Amniotic stem cell (primary cell): ENCODE measurements around the gene EFCAB12.
A peak's percentile ranks its signal among the peaks of the same experiment; 100 is the strongest.
"Not testable (repeated sequence)": the region's sequence is repeated elsewhere in the genome, so short reads cannot be mapped to it uniquely, and the experiment has no call there.

Experiments
- DNase-seq: peaks from one replicate; lab custom pipeline; 2025; lab: John Stamatoyannopoulos, UW

Gene EFCAB12

DNA sequence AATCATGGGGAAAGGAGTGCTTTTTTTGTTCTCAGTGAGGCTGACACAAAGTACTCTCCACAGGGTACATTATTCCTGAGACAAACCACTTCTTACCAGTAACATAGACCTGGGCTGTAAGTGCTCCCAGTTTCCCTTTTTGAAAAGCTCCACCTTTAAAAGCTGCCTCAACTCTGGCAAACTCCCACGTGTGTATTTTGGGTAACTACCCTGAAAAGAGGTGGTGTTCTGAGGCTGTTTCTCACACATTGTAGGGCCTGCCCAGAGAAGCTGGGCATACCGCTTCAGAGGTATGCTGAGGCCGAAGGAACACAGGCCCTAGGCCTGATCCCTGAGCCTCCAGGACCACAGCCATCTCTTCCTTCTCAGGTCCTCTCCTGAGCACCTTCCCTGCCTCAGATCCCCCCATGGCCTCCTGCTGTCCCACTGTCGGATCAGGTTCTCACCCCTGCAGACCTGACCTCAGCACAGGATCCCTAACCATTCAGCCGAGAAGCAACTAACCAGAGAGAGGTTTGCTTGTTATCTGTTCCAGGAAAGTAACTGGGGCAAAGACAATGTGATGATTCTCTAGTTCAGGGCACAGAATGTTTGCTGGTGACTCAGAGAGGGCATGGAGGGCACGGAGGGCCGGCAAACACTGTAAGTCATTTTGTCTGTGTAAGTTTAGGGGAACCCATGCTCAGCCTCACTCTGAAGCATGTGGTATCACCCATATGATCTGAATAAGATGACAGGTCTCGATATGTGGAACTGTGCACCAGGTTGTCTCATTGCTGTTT, 36.1 kb downstream of the EFCAB12 start:
- DNase-seq: not testable (repeated sequence)

DNA sequence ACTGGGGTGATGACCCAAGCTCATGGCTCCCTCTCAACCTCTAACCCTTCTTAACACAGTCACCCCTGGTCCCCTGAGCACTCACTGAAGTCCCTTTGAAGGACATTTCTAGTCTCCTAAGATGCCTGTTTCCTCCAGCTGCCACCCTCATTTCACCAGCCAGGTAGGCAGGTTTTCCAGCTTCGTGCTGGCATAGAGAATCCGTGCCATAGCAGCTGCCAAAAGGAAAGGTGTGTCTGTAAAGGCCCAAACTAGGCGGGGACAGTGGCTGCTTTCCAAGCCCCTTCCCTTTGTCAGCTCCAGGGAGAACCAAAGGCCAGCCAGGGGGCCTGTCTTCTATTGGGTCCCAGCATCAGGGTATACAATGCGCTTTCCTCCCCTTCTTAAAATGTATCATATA, 36.9 kb downstream of the EFCAB12 start:
- DNase-seq: not testable (repeated sequence)

DNA sequence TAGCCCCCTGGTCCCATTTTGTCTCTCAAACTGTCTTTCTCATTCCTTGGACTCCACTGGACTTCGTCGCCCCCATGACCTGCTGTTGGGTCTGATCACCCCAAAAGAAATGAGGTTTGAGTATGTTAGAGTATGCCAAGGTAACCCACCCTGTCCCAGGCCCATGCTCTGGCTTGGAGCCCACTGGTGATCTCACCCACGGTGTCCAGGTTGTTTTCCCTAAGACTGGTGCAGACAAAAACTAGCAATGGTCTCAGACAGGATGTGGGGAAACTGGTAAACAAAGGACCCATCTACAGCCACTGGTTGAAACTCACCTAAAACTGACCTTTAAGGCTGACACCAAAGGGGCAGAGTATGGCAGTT, 38.9 kb downstream of the EFCAB12 start:
- DNase-seq: no peak

DNA sequence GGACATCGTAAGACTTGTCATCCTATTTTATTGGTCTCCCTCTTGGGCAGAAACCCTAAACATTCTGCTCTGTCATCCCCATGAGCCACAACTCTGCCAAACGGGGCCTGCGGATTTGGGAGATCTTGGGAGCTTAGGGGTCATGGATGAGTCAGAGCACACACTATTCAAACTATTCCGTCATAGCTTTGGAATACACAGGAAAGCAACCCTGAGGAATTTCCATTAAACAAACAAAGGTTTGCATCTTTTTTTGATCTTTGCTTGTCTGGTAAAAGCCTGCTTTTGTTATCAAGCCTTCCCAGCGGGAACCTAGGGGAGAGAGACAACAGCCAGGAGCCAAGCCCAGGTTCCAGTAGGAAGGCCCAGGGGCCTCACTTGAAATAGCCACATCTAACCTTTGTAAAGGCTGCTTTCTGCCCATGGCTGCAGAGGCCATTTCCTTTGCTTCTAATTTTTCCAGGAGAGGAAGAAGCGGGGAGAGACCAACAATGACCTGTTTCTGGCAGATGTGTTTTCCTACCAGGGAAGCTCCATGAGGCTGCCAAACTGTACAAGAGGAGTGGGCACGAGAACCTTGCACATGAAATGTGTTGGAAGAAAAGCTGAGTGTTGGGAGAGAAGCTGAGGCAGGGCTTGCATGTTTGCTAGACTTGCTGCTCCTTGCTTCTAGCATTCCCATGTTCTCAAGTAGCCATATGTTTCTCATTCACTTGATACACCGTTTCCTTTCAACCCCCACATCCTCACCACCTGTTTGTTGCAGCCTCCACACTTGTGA, 39.5 kb downstream of the EFCAB12 start:
- peak; percentile 8 for DNase-seq

DNA sequence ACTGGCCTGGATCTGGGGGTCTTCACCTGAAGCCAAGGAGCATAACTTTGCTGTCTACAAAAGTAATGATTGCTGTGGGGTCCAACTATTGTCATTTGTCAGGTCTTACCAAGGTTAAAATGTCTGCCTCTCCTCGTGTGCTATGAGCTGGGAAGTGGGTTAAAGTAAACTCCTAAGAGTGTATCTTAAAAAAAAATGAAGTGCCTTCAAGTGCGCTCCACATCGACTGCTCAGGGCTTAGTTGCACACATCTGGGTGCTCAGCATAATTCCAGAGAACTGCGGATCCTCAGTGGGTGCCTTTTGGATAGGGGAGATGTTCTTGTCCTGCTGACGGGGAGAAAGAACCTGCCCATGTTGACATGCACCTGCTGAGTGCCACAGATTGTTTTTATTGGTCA, 40.9 kb downstream of the EFCAB12 start:
- DNase-seq: no peak

DNA sequence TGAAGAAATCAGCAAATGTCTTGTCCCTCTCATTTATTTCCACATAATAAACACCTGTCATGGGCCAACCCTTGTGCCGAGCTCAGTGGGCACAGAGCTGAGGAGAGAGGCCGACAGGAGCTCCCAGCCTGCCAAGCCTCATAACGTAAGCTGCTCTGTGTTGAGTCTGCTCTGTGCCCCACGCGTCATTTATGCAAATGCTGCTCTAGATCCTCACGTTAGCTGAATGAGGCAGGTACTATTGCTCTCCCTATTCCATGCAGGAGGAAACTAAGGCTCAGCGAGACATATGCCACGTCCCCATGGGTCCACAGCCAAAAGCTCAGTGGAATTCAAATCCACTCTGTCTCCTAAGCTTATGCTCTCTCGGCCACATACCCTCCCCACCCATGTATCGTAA, 41.5 kb downstream of the EFCAB12 start:
- DNase-seq: no peak

DNA sequence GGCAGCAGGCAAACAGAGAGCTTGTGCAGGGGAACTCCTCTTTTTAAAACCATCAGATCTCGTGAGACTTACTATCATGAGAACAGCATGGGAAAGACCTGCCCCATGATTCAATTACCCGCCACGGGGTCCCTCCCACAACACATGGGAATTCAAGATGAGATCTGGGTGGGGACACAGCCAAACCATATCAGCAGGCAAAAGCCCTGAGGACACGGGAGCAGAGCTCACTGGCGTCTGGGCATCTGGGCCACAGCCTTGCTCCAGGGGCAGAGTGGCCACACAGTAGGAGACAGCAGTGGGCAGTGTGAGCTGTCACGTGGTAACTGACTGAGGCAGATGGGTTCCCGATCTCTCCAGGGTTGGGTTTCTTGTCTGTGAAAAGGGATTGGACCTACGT, 42.9 kb downstream of the EFCAB12 start:
- DNase-seq: not testable (repeated sequence)

DNA sequence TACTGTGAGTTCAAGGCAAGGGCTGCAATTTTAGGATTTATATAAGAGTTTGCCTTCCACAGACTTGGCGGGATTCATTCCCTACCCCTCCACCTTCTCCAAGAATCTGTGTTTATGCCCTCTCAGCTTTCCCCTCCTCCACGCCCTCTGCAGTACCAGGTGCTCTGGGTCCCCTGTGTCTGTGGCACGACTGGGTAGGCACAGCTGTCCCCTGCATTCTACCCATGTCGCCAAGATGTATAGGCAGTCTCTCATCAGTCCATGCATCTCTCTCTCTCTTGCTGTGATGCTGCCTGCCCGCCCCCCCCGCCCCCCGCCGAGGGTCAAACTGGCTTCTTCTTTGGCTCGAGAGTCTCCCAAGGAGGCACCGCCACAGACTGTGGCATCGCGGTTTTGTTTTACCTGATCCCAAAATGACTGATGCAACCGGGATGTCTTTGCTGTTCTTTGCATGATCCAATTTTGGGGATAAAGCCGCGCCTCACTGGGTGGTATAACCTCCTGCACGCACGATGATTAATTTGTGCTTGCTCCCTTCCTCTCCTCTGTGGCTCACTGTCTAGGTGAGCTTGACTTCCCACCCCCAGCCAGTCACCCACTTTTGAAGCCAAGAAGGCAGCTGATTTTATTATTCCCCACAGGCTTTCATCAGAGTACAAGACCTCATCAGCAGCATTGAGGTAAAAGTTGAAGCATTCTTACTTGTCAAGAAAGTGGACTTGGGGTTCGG, 43.7 kb downstream of the EFCAB12 start:
- no peak for DNase-seq

DNA sequence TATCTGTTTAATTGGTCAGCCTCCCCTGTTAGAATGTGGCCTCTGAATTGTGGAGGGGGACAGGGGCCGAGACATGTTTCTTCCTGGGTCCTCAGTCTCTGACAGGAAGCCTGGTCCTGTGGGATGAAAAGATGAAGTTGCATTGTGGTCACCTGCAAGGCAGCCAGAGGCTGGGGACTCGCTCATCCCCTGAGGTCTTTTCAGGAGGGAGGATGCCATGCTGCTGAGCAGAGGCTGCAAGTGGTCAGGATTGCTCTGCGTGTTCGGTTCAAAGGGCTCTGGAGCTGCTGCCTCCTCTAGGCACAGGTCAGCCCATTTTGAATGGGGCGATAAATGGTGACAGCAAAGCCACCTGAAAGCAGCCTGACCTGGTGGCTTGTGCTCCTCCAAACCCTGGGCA, 44.3 kb downstream of the EFCAB12 start:
- not testable (repeated sequence) for DNase-seq

DNA sequence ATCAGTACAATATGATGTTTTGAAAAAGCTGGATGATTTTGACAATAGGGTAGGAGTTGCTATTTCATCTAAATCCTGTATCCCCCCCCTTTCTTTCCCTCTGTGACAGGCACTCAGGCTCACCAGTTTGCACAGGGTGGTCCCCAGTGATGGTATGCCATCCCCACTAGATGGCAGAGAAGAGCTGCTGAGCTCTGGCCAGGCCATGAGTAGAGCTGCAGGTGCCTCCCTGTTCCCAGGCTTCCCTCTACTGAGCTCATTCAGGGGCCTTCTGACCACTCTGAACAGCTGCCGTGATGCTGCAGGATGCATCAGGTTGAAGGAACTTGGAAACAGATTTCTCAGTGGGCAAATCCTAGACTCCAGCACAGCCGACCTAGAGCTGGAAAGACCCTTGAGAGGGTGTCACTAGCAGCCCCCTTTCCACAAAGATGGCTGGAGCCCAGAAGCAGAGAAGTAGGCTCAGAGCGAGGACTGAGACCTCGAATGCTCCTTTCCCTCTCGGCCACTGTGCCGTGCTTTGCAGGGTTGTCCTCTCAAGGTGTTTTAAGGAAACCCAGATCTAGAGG, 45.1 kb downstream of the EFCAB12 start:
- DNase-seq: peak; percentile 8

DNA sequence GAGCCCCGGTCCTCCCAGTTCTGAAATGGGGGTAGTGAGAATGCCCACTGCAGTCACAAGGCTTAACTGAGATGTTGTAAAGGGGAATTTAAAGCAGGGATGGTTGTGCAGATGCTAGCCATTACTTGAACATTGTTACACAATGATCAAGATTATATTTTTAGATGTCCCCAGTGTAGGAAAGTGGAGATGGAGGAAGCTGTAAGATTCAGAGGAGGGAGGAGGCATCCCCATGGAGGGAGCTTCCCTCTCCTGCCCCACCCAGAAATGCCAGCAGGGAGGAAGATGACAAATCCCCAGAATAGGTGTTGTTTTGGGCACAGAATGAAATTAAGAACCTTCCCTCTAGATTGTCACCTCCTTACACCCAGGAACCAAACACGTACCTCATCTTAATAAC, 46.1 kb downstream of the EFCAB12 start:
- DNase-seq: no peak

DNA sequence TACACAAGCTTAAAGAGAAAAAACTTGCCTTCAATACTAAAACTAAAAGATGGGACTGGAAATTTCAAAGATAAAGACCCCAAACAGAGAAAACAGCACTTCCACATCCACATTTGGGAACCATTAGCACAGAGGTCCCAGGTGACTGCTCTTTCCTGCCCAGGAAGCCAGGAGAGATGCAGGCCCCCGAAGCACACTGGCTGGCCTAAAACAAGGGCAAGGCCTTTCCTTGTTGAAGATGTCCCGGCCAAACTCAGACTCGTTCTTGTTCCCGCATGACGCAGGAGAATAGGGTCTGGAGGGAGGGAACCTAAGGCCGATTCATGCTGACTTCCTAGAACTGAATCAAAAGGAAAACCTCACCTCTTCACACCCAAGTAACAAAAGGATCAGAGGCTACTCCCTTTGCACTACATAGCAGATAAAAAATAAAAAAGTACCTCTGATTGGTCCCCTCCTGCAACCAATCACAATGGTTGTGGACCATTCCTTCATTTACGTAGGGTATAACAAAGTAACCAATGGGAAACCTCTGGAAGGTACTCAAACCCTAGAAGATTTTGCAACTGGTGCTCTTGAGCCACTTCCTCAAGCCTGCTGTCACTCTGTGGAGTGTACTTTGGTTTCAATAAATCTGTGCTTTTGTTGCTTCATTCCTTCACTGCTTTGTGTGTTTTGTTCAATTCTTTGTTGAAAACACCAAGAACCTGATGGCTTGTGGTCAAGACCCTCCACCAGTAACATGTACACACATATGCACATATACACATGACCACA, 48.7 kb downstream of the EFCAB12 start:
- no peak for DNase-seq

DNA sequence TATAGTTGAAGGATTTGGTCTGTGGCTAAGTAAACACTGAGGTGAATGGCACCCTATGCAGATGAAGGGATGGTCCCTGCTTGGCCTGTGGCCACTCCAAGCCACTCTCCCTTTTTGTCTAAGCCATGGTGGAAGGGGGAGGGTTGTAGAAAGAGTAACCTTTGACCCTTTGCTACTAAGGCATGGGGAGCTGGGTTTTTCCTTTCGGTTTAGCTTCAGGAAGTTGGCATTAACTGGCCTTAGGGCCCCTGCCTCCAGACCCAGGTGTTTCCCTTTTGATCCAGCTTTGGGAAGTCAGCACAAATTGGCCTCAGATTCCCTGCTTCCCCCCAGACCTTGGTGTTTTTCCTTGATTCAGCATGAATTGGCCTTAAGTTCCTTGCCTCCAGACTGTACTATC, 49.5 kb downstream of the EFCAB12 start:
- DNase-seq: no peak

DNA sequence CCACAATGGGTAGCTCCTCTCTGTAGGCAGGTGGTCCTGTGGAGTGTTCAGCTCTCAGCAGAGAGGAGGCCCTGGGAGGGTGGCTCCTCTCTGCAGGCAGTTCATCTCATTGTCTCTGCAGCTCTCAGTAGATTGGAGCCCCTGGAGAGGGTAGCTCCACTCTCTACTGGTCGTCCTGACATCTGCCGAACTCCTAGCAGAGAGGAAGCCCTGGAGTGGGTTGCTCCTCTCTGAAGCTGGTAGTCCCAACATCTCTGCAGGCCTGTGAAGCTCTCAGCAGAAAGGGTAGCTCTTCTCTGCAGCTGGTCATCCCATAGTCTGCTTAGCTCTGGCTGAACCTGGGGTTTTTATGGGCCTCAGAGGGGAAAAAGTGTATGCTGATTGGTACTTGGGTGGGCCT, 50.8 kb downstream of the EFCAB12 start:
- no peak for DNase-seq

DNA sequence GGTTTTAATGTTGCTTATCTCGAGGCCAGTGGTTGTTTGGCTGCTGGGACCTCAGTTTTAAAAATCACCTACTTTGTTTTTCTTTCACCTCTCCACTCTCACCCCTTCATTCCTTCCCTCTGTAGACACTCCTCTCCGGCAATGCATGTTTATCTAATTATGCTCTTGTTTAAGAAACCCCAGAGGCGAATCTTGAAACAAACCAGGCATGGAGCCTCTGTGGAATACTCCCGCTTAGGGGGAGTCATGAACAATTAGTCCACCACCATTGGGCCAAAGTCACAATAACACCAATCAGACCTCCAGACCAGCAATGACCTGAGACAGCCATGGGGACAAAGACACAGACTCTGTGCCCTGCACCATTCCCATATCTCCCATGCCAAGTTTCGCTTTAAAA, 53.3 kb downstream of the EFCAB12 start:
- DNase-seq: no peak

DNA sequence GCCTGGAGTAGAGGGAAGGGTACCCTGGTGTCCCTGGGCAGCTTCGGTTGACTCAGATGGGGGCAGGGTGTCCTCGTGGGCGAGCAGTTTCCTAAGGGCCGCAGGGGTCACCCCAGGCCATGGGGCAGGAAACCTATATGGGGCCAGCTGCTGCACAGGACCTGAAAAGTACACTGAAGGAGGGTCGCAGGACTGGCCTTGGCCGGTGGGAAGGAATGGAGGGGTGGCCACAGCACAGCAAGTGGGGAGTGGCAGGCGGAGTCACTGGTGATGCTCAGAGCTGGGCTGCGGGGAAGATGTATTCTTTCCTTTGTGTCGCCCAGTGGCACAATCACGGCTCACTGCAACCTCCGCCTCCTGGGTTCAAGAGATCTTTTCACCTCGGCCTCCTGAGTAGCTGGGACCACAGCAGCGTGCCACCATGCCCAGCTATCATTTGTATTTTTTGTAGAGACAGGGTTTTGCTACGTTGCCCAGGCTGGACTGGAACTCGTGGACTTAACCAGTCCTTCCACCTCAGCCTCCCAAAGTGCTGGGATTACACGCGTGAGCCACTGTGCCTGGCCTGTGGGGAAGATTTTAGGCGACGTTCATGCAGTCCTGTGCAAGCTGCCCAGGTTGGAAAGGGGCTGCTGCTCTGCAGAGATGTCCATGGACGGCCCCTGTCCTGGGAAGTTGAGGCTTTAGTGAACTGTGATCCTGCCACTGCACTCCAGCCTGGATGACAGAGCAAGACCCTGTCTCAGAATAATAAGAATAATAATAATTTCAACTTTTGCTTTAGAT, 57.2 kb downstream of the EFCAB12 start:
- no peak for DNase-seq

DNA sequence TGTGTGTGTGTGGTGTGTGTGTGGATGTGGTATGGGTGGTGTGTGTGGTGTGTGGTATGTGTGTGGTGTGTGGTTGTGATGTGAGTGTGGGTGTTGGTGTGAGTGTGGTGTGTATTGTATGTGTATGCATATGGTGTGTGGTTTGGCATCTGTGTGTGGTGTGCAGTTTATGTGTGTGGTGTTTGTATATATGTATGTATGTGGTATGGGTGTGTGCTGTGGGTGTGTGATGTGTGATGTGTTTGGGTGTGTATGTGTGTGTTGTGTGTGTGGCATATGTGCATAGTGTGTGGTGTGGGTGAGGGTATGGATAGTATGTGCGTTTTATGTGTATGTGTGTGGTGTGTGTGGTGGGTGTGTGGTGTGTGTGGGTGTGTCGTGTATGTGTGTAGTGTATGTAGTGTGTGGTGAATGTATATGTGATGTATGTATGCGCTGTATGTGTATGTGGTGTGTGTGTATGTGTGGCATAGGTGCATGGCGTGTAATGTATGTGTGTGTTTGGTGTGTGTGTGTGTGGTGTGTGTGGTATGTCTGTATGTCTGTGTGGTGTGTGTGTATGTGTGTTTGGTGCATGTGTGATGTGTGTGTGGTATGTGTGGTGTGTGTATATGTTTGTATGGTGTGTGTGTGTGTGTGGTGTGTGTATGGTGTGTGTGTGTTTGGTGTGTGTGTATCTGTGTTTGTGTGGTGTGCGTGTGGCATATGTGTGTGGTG, 58.0 kb downstream of the EFCAB12 start:
- no peak for DNase-seq

DNA sequence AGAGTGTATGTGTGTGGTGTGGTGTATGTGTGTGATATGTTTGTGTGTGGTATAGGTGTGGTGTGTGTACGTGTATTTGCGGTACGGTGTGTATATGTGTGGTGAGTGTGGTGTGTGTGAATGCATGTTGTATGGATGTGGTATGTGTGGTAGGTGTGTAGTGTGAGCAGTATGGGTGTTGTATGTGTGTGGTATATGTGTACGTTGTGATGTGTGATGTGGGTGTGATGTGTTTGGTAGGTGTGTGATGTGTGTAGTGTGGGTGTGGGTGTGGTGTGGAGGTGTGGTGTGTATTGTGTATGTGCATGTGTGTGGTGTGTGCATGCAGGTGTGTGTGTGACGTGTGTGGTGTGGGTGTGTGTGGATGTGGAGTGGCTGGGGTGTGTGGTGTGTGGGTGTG, 58.7 kb downstream of the EFCAB12 start:
- DNase-seq: no peak

DNA sequence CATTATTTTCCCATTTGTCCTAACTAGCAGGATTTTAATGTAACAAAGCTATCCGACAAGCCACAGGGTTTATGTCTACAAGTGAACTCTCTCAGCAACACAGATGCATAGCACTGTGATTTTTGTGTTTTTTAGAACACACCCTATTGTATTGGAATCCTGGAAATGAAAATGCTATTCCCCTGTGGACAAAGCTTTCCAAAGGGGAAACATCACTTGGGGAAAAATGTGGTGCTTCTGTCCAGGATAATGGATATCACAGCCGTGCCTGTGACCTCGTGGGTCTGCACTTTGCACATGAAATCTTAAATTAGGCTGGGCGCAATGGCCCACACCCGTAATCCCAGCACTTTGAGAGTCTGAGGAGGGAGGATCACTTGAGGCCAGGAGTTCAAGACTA, 60.6 kb downstream of the EFCAB12 start:
- DNase-seq: no peak

DNA sequence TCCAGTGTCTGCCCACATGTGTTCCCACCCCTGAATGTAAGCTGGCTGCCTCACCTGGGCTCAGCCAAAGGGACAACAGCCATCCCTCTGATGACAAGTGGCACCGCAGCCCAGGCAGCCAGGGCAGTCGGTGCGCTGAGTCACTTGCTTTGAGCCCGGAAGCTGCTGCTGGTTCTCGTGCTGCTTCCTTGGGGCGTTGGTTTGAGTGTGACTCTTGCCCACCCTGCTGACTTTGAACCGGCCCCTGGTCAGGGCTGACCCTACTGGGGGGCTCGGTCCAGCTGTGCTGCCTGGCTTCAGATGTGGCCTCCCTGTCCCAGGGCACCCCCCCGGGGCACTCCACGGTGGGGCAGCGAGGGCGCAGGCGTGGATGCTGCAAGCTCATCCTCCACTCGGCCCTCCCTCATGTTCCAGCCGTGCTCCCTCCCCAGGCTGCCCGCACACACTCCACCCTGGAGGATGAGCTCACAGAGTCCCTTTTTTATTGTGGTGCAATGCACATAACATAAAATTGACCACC, 62.1 kb downstream of the EFCAB12 start:
- DNase-seq: no peak
